Upper lobe of left lung (tissue), 6 donors: ENCODE results near the gene SAMD4B. TPM values are rescaled to one million over a fixed set of nuclear protein-coding genes. Genes with fewer than 3 reads are reported as not detected.

Experiments
- ATAC-seq, 2 donors: fragments of 200-7000 bp; cut with Tn5 transposase; one replicate each; pipeline ENCODE4 v1.9.1; 2022; ENCODE audit warnings: mild to moderate bottlenecking in 2 of 2, moderate library complexity in 2 of 2; ENCODE audit not compliant: low FRiP score in 2 of 2
- DNase-seq, 2 donors: peaks; one replicate each; pipeline ENCODE4 v3.0.0-alpha.2; 2019 to 2020
- H3K27ac ChIP-seq, 4 donors: fragments of 200-600 bp; sonication (generic); one replicate each; pipeline ENCODE4 v1.5.1; 2016 to 2019
- H3K27me3 ChIP-seq, 4 donors: fragments of 200-600 bp; sonication (generic); one replicate each; pipeline ENCODE4 v1.5.1; 2017 to 2019
- H3K36me3 ChIP-seq, 4 donors: fragments of 200-600 bp; sonication (generic); one replicate each; pipeline ENCODE4 v1.5.1; 2016 to 2019
- H3K4me1 ChIP-seq, 4 donors: fragments of 200-600 bp; sonication (generic); one replicate each; pipeline ENCODE4 v1.5.1; 2018 to 2019
- H3K4me3 ChIP-seq, 4 donors: fragments of 200-600 bp; sonication (generic); one replicate each; pipeline ENCODE4 v1.5.1; 2017 to 2019; ENCODE audit warnings: mild to moderate bottlenecking in 2 of 4, moderate library complexity in 1 of 4
- H3K9me3 ChIP-seq, 4 donors: fragments of 200-600 bp; sonication (generic); one replicate each; pipeline ENCODE4 v1.5.1; 2018 to 2019
- CTCF ChIP-seq, 6 experiments: fragments of 450-650 bp in 4 of 6; fragments of 200-600 bp in 2 of 6; sonication (generic) in 2 of 6; IDR thresholded peaks; one replicate each; pipeline ENCODE4 v1.5.1; 2016 to 2019; ENCODE audit warnings: antibody characterized with exemption in 6 of 6
- EP300 ChIP-seq, 4 donors: sonication (generic); formaldehyde crosslinking; IDR thresholded peaks; one replicate each; pipeline ENCODE4 v1.5.1; 2017; ENCODE audit warnings: antibody characterized with exemption in 4 of 4, control low read depth in 2 of 4
- POLR2A ChIP-seq, 4 donors: fragments of 450-650 bp; IDR thresholded peaks; one replicate each; pipeline ENCODE4 v1.5.1; 2016 to 2017; ENCODE audit warnings: antibody characterized with exemption in 4 of 4, mild to moderate bottlenecking in 2 of 4
- POLR2AphosphoS5 ChIP-seq, 2 donors: sonication (generic); formaldehyde crosslinking; IDR thresholded peaks; one replicate each; pipeline ENCODE4 v1.5.1; 2017; ENCODE audit warnings: antibody characterized with exemption in 2 of 2
- WGBS, 2 donors: methylation state at CpG; one replicate each; pipeline ENCODE4 v1.1.5; 2017 to 2018; 5-methylcytosine and 5-hydroxymethylcytosine counted together
- total RNA-seq, 6 donors: library from RNA; depleted of rRNA in 4 of 6; stranded (reverse); fragments of >200 nt in 4 of 6; gene quantifications; one replicate each; pipeline versions ENCODE4 v1.1.0 to v1.2.1, GENCODE V29; 2016 to 2021
- donor health status: DM: no; HTN: no; CAD: no; lungs with moderate emphysema.
- donor health status: DM: no; HTN: yes; CAD: no; lungs with severe emphysema.

The SAMD4B gene
- total RNA-seq, 6 donors from 2014 or later, result 57.7 to 125 (median 79.3) TPM

GRCh38 chr19:39352381-39353255 is 10.4 kb downstream of the SAMD4B start:
- ATAC-seq (peak in 1 of 2 donors; percentile 44), DNase-seq (no peak)
- peaks cover 22 to 85% (median 41%) of the 10 kb centered on the region in 4 donors for H3K36me3 ChIP-seq
- no peaks in the 10 kb centered on the region for H3K9me3 ChIP-seq
- H3K27me3 ChIP-seq, result no peaks in the 10 kb centered on the region
- no peak overlapping the region for H3K27ac ChIP-seq
- WGBS, 2 donors, result 84 to 86% methylated on average over 12 of the region's 12 CpGs
- no peak overlapping the region for H3K4me3 ChIP-seq
- H3K4me1 ChIP-seq, result peaks cover 0 to 8% (median 0%) of the 10 kb centered on the region in 4 donors
- TF ChIP-seq POLR2AphosphoS5 (IDR thresholded peaks at IDR 0.05) (no peak), EP300 (IDR thresholded peaks at IDR 0.05) (no peak), CTCF (IDR thresholded peaks at IDR 0.05) (no peak), POLR2A (IDR thresholded peaks at IDR 0.05) (no peak)

GRCh38 chr19:39355253-39355652 is 13.0 kb downstream of the SAMD4B start:
- no peak for ATAC-seq
- DNase-seq, result no peak
- no peak overlapping the region for H3K27ac ChIP-seq
- H3K4me3 ChIP-seq, result no peak overlapping the region
- H3K4me1 ChIP-seq, result no peaks in the 10 kb centered on the region
- H3K27me3 ChIP-seq, result no peaks in the 10 kb centered on the region
- TF ChIP-seq CTCF (IDR thresholded peaks at IDR 0.05) (no peak), POLR2AphosphoS5 (IDR thresholded peaks at IDR 0.05) (no peak), EP300 (IDR thresholded peaks at IDR 0.05) (no peak), POLR2A (IDR thresholded peaks at IDR 0.05) (no peak)
- H3K36me3 ChIP-seq, result peaks cover 38 to 92% (median 61%) of the 10 kb centered on the region in 4 donors
- WGBS, 2 donors, result 94% methylated on average over 5 of the region's 5 CpGs
- H3K9me3 ChIP-seq, result no peaks in the 10 kb centered on the region

- TF ChIP-seq POLR2A (IDR thresholded peaks at IDR 0.05), result no peak
- no peak for TF ChIP-seq POLR2AphosphoS5 (IDR thresholded peaks at IDR 0.05)
- no peak for TF ChIP-seq CTCF (IDR thresholded peaks at IDR 0.05)
- TF ChIP-seq EP300 (IDR thresholded peaks at IDR 0.05), result no peak
- H3K27ac ChIP-seq, result no peak overlapping the region
- DNase-seq (no peak), ATAC-seq (no peak)
- H3K36me3 ChIP-seq, result peaks cover 41 to 95% (median 69%) of the 10 kb centered on the region in 4 donors
- WGBS, 2 donors, result 73 to 93% methylated on average over 3 of the region's 3 CpGs
- H3K27me3 ChIP-seq, result no peaks in the 10 kb centered on the region
- no peaks in the 10 kb centered on the region for H3K4me1 ChIP-seq
- H3K4me3 ChIP-seq, result no peak overlapping the region
- no peaks in the 10 kb centered on the region for H3K9me3 ChIP-seq
Measured at GRCh38 chr19:39356073-39356472, 13.9 kb downstream of the SAMD4B start.

GRCh38 chr19:39356647-39357046 is 14.4 kb downstream of the SAMD4B start:
- Histone ChIP-seq H3K27ac (no peak overlapping the region), H3K27me3 (no peaks in the 10 kb centered on the region), H3K9me3 (no peaks in the 10 kb centered on the region), H3K4me3 (no peak overlapping the region), H3K36me3 (peaks cover 41 to 100% (median 73%) of the 10 kb centered on the region in 4 donors), H3K4me1 (no peaks in the 10 kb centered on the region)
- WGBS, 2 donors, result 84 to 87% methylated on average over 10 to 18 of the region's 18 CpGs
- ATAC-seq (peak in 1 of 2 donors; percentile 60), DNase-seq (no peak)
- no peak for TF ChIP-seq CTCF (IDR thresholded peaks at IDR 0.05)
